Esophagus (tissue), 2 donors: ENCODE measurements around the gene NEUROD1. TPM values are rescaled to one million over a fixed set of nuclear protein-coding genes. Genes with fewer than 3 reads are reported as not detected.

ENCODE experiments used
- H3K27ac ChIP-seq, 2 donors: one replicate each; pipeline ENCODE4 v1.5.1; 2013; ENCODE audit warnings: low read depth in 2 of 2, mild to moderate bottlenecking in 2 of 2, inconsistent platforms in 1 of 2, low read length in 1 of 2, moderate library complexity in 1 of 2
- H3K27me3 ChIP-seq, 2 donors: one replicate each; pipeline ENCODE4 v1.6.1; 2013; ENCODE audit warnings: low read length in 2 of 2, control low read depth in 1 of 2, mild to moderate bottlenecking in 1 of 2; ENCODE audit not compliant: insufficient read depth in 2 of 2, control insufficient read depth in 1 of 2
- H3K36me3 ChIP-seq, 2 donors: one replicate each; pipeline ENCODE4 v1.6.1; 2013; ENCODE audit warnings: low read length in 1 of 2; ENCODE audit not compliant: control insufficient read depth in 2 of 2, insufficient read depth in 2 of 2
- H3K4me1 ChIP-seq, 2 donors: one replicate each; pipeline ENCODE4 v1.6.1; 2013; ENCODE audit warnings: low read length in 1 of 2; ENCODE audit not compliant: control insufficient read depth in 2 of 2, insufficient read depth in 2 of 2
- H3K4me3 ChIP-seq, 2 donors: one replicate each; pipeline ENCODE4 v1.5.1; 2013; ENCODE audit warnings: low read length in 2 of 2, mild to moderate bottlenecking in 2 of 2, low read depth in 1 of 2, moderate library complexity in 1 of 2
- H3K9me3 ChIP-seq, 2 donors: one replicate each; pipeline ENCODE4 v1.6.1; 2013; ENCODE audit warnings: mild to moderate bottlenecking in 2 of 2, low read depth in 1 of 2, low read length in 1 of 2, moderate library complexity in 1 of 2; ENCODE audit not compliant: control insufficient read depth in 2 of 2, insufficient read depth in 1 of 2
- WGBS, 2 donors: extraction: QIAGEN DNeasy Blood & Tissue Kit; methylation state at CpG; one replicate each; pipeline ENCODE4 v1.1.7; 2013; 5-methylcytosine and 5-hydroxymethylcytosine counted together
- polyA plus RNA-seq, 2 donors: library from polyadenylated mRNA; stranded (reverse); fragments of 200-250 nt; gene quantifications; one replicate each; pipeline ENCODE4 v1.2.3, GENCODE V29; 2013
- donor health status: healthy with polysubstance abuse.
- donor health status: Bipolar disorder and iron deficiency.

Gene NEUROD1
- polyA plus RNA-seq, 2 donors = not detected

GRCh38 chr2:181667234-181667633 is 13.1 kb downstream of the NEUROD1 start:
- 62 to 68% methylated on average over 1 of the region's 1 CpG for WGBS, 2 donors
- no peaks in the 10 kb centered on the region for H3K36me3 ChIP-seq
- H3K9me3 ChIP-seq = no peaks in the 10 kb centered on the region

GRCh38 chr2:181662287-181662686 is 18.0 kb downstream of the NEUROD1 start:
- Histone ChIP-seq H3K27ac (no peak overlapping the region), H3K9me3 (no peaks in the 10 kb centered on the region), H3K36me3 (no peaks in the 10 kb centered on the region), H3K27me3 (no peaks in the 10 kb centered on the region), H3K4me1 (no peaks in the 10 kb centered on the region), H3K4me3 (no peak overlapping the region)
- WGBS, 2 donors = 95% methylated on average over 2 of the region's 2 CpGs

More at GRCh38 chr2:181667234-181667633, 13.1 kb downstream of the NEUROD1 start:
- H3K27ac ChIP-seq = no peak overlapping the region
- H3K27me3 ChIP-seq = no peaks in the 10 kb centered on the region
- H3K4me1 ChIP-seq = no peaks in the 10 kb centered on the region
- no peak overlapping the region for H3K4me3 ChIP-seq

- no peak overlapping the region for H3K27ac ChIP-seq
- no peak overlapping the region for H3K4me3 ChIP-seq
- H3K9me3 ChIP-seq = peaks cover 0 to 3% of the 10 kb centered on the region in 2 donors
- H3K36me3 ChIP-seq = no peaks in the 10 kb centered on the region
- no peaks in the 10 kb centered on the region for H3K27me3 ChIP-seq
- 58 to 65% methylated on average over 3 of the region's 3 CpGs for WGBS, 2 donors
- peaks cover 0 to 8% of the 10 kb centered on the region in 2 donors for H3K4me1 ChIP-seq
These were observed 20.1 kb downstream of the NEUROD1 start for GRCh38 chr2:181660181-181660580.

GRCh38 chr2:181658444-181658843 is 21.9 kb downstream of the NEUROD1 start:
- Histone ChIP-seq H3K9me3 (peaks cover 0 to 3% of the 10 kb centered on the region in 2 donors), H3K27me3 (no peaks in the 10 kb centered on the region), H3K27ac (no peak overlapping the region), H3K36me3 (no peaks in the 10 kb centered on the region), H3K4me1 (peaks cover 0 to 8% of the 10 kb centered on the region in 2 donors), H3K4me3 (no peak overlapping the region)
- 78 to 82% methylated on average over 4 of the region's 4 CpGs for whole genome bisulfite sequencing, 2 donors

- peaks cover 0 to 3% of the 10 kb centered on the region in 2 donors for H3K9me3 ChIP-seq
- no peaks in the 10 kb centered on the region for H3K27me3 ChIP-seq
- 79 to 82% methylated on average over 4 of the region's 4 CpGs for WGBS, 2 donors
- peaks cover 0 to 8% of the 10 kb centered on the region in 2 donors for H3K4me1 ChIP-seq
- no peak overlapping the region for H3K4me3 ChIP-seq
- H3K36me3 ChIP-seq = no peaks in the 10 kb centered on the region
- H3K27ac ChIP-seq = no peak overlapping the region
These were observed 22.9 kb downstream of the NEUROD1 start for GRCh38 chr2:181657379-181657778.

GRCh38 chr2:181656450-181657291 is 23.6 kb downstream of the NEUROD1 start, which contains the start of gene CERKL:
TSS of gene CERKL (minus strand) at chr2:181657105. CDS start at chr2:181657006, 99 bp downstream.
- H3K36me3 ChIP-seq = no peaks in the 10 kb centered on the region
- peaks cover 0 to 8% of the 10 kb centered on the region in 2 donors for H3K4me1 ChIP-seq
- H3K27me3 ChIP-seq = no peaks in the 10 kb centered on the region
- H3K9me3 ChIP-seq = peaks cover 0 to 3% of the 10 kb centered on the region in 2 donors
- H3K4me3 ChIP-seq = peak within 1 kb of the TSS; percentile 44 to 49
- 3 to 4% methylated on average over 49 to 70 of the region's 70 CpGs for WGBS, 2 donors
- H3K27ac ChIP-seq = no peak within 1 kb of the TSS

GRCh38 chr2:181655519-181655918 is 24.8 kb downstream of the NEUROD1 start:
- Histone ChIP-seq H3K4me3 (no peak overlapping the region), H3K27ac (no peak overlapping the region)

GRCh38 chr2:181649436-181649979 is 30.8 kb downstream of the NEUROD1 start:
- WGBS, 2 donors = 89% methylated on average over 4 of the region's 4 CpGs
- Histone ChIP-seq H3K4me3 (no peak overlapping the region), H3K36me3 (no peaks in the 10 kb centered on the region), H3K27ac (no peak overlapping the region), H3K27me3 (no peaks in the 10 kb centered on the region), H3K9me3 (no peaks in the 10 kb centered on the region), H3K4me1 (no peaks in the 10 kb centered on the region)

More at GRCh38 chr2:181655519-181655918, 24.8 kb downstream of the NEUROD1 start:
- Histone ChIP-seq H3K27me3 (no peaks in the 10 kb centered on the region), H3K9me3 (peaks cover 0 to 3% of the 10 kb centered on the region in 2 donors), H3K36me3 (no peaks in the 10 kb centered on the region), H3K4me1 (peaks cover 0 to 8% of the 10 kb centered on the region in 2 donors)
- WGBS, 2 donors = 71 to 77% methylated on average over 7 of the region's 7 CpGs

- no peak overlapping the region for H3K27ac ChIP-seq
- no peaks in the 10 kb centered on the region for H3K36me3 ChIP-seq
- H3K4me3 ChIP-seq = no peak overlapping the region
- H3K27me3 ChIP-seq = peaks cover 0 to 2% of the 10 kb centered on the region in 2 donors
- no peaks in the 10 kb centered on the region for H3K4me1 ChIP-seq
- H3K9me3 ChIP-seq = no peaks in the 10 kb centered on the region
- WGBS, 2 donors = 78 to 83% methylated on average over 2 of the region's 2 CpGs
These were observed 31.7 kb downstream of the NEUROD1 start for GRCh38 chr2:181648478-181649155.
